Aorta (tissue), 5 donors: ENCODE measurements around the gene MED16. TPM values are rescaled to one million over a fixed set of nuclear protein-coding genes. Genes with fewer than 3 reads are reported as not detected.

ENCODE experiments used
- ATAC-seq: fragments of 200-7000 bp; cut with Tn5 transposase; one replicate; pipeline ENCODE4 v1.9.1; 2022; ENCODE audit warnings: moderate library complexity; ENCODE audit not compliant: low FRiP score
- DNase-seq, 2 donors: peaks; one replicate each; pipeline ENCODE4 v3.0.0-alpha.2; 2020
- H3K27ac ChIP-seq, 2 donors: one replicate each; pipeline ENCODE4 v1.5.1; 2013; ENCODE audit warnings: low read length in 2 of 2, mild to moderate bottlenecking in 2 of 2, moderate library complexity in 2 of 2, control low read depth in 1 of 2, inconsistent platforms in 1 of 2, low read depth in 1 of 2
- H3K27me3 ChIP-seq, 2 donors: one replicate each; pipeline ENCODE4 v1.6.1; 2013; ENCODE audit warnings: control low read depth in 1 of 2, low read length in 1 of 2, mild to moderate bottlenecking in 1 of 2, moderate library complexity in 1 of 2; ENCODE audit not compliant: insufficient read depth in 2 of 2, control insufficient read depth in 1 of 2
- H3K36me3 ChIP-seq, 2 donors: one replicate each; pipeline ENCODE4 v1.6.1; 2013; ENCODE audit warnings: control low read depth in 1 of 2, low read length in 1 of 2, mild to moderate bottlenecking in 1 of 2; ENCODE audit not compliant: insufficient read depth in 2 of 2, control insufficient read depth in 1 of 2
- H3K4me1 ChIP-seq, 2 donors: one replicate each; pipeline ENCODE4 v1.6.1; 2013; ENCODE audit warnings: low read length in 2 of 2, control low read depth in 1 of 2, mild to moderate bottlenecking in 1 of 2, moderate library complexity in 1 of 2; ENCODE audit not compliant: insufficient read depth in 2 of 2, control insufficient read depth in 1 of 2
- H3K4me3 ChIP-seq, 2 donors: one replicate each; pipeline ENCODE4 v1.5.1; 2013; ENCODE audit warnings: low read length in 2 of 2, control low read depth in 1 of 2, mild to moderate bottlenecking in 1 of 2
- H3K9me3 ChIP-seq: one replicate; pipeline ENCODE4 v1.6.1; 2013; ENCODE audit warnings: mild to moderate bottlenecking, low read length; ENCODE audit not compliant: control insufficient read depth
- WGBS, 2 donors: extraction: QIAGEN DNeasy Blood & Tissue Kit; methylation state at CpG; one replicate each; pipeline ENCODE4 v1.1.7; 2013; 5-methylcytosine and 5-hydroxymethylcytosine counted together
- intact Hi-C, 2 donors: fragments of 100-400 bp; cut with DNase I; formaldehyde crosslinking; loops; one replicate each; pipeline versions ENCODE4 v1.14.2 to v1.15.0; 2022
- polyA plus RNA-seq, 2 donors: library from polyadenylated mRNA; stranded (reverse); fragments of 200-250 nt; gene quantifications; one replicate each; pipeline ENCODE4 v1.2.3, GENCODE V29; 2013
- total RNA-seq, 2 donors: library from RNA; stranded (reverse); fragmentation: NEBNext Ultra II Directional; extraction: Animal tissue kit (Norgen Biotek cat#: 25700); gene quantifications; one replicate each; pipeline ENCODE4 v1.2.1, GENCODE V29; 2021
- donor health status: healthy with polysubstance abuse.
- donor health status: Bipolar disorder and iron deficiency.
- donor health status: DM: no; HTN: no; CAD: no.
- donor health status: DM: no; HTN: no; CAD: no.
- donor health status: DM: yes; HTN: yes; CAD: no.

Gene MED16
- total and polyA plus RNA-seq, 4 donors, result 22.9 to 165 (median 34.0) TPM

DNA sequence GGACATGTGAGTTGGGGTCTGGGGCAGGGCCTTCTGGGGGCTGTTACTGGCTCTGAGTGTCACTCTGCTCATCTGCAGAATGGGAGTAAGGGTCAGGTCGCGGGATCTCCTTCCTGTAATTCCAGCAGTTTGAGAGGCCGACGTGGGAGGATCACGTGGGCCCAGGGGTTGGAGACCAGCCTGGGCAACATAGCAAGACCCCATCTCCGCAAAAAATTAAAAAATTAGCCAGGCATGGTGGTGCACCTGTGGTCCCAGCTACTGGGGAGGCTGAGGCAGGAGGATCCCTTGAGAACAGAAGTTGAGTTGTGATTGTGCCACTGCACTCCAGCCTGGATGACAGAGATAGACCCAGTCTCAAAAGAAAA is 36.9 kb upstream of the MED16 start:
- peaks cover 0 to 1% of the 10 kb centered on the region in 2 donors for H3K4me1 ChIP-seq
- 96 to 98% methylated on average over 6 of the region's 6 CpGs for WGBS, 2 donors
- no peak for ATAC-seq

DNA sequence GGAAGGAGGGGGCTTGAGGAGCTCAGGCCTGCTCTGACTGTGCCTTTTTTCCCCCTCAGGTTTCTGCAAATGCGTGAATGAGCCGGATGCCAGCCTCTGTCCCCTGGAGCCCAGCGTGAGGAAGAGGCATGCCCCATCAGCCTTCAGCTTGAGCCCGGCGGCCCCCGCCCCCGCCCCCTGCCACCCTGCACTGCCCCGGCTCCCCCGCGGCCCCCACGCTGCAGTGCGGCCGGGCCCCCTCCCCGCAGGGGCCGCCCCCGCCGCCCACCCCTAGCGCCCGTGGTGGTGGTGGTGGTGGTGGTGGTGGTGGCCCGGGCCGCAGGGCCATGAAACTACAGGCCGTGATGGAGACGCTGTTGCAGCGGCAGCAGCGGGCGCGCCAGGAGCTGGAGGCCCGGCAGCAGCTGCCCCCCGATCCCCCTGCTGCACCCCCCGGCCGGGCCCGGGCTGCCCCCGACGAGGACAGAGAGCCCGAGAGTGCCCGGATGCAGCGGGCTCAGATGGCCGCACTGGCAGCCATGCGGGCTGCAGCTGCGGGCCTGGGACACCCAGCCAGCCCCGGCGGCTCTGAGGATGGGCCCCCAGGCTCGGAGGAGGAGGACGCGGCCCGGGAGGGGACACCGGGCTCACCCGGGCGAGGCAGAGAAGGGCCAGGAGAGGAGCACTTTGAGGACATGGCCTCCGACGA is 36.4 kb upstream of the MED16 start:
- no peaks in the 10 kb centered on the region for H3K27me3 ChIP-seq
- 96% methylated on average over 43 to 51 of the region's 51 CpGs for WGBS, 2 donors
- ATAC-seq (no peak), DNase-seq (no peak)
- no peaks in the 10 kb centered on the region for H3K4me1 ChIP-seq
- intact Hi-C loops, result loop anchor here in 1 of 2 donors (10.0 kb wide), 1 partner anchor 265 kb away; the partner anchor contains the start of gene RNF126
- H3K36me3 ChIP-seq, result no peaks in the 10 kb centered on the region
- no peaks in the 10 kb centered on the region for H3K9me3 ChIP-seq
- H3K4me3 ChIP-seq, result no peak overlapping the region
- no peak overlapping the region for H3K27ac ChIP-seq

More for the DNA sequence above, 36.9 kb upstream of the MED16 start:
- DNase-seq, result no peak
- intact Hi-C loops, result loop anchor here in 1 of 2 donors (10.0 kb wide), 1 partner anchor 265 kb away; the partner anchor contains the start of gene RNF126
- Histone ChIP-seq H3K27ac (no peak overlapping the region), H3K4me3 (no peak overlapping the region), H3K36me3 (no peaks in the 10 kb centered on the region), H3K27me3 (no peaks in the 10 kb centered on the region), H3K9me3 (no peaks in the 10 kb centered on the region)

DNA sequence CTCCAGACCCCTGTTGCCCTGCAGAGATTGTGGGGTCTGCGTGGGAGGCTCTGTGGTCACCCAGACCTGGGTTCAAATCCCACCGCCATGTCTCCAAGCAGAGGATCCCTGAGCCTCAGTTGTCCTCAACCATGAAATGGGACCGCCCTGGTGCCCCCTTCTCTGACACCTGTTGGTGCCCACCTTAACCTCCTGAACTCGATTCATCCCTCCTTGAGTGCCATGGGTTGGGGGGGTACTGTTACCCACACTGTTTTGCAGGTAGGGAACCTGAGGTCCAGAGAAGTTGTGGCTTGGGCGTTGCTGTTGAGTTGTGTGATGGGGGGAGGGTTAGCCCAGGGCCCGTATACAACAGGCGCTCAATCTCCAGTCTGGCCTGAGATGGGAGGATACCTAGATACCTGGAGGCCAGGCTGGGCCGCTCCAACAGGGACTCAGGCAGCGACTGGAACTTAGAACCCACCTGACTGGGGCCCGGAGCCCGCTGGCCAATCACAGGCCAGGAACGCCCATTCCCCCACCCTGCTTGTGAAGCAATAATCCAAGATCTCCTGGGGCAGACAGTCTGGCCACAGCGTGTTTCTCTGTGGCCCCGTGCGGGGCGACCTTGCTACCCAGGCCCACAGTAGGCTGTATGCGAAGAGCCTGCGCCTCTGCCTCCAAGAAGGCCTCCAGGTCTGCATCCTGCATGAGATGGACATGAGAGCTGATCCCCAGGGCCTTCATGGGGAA is 35.6 kb upstream of the MED16 start:
- Histone ChIP-seq H3K27ac (no peak overlapping the region), H3K4me3 (no peak overlapping the region), H3K27me3 (no peaks in the 10 kb centered on the region), H3K9me3 (no peaks in the 10 kb centered on the region), H3K4me1 (no peaks in the 10 kb centered on the region), H3K36me3 (no peaks in the 10 kb centered on the region)
- 93 to 94% methylated on average over 18 of the region's 18 CpGs for WGBS, 2 donors
- intact Hi-C loops, result loop anchor here in 1 of 2 donors (10.0 kb wide), 1 partner anchor 264 kb away; the partner anchor contains the start of gene RNF126
- DNase-seq, result no peak
- no peak for ATAC-seq

GRCh38 chr19:927780-928401 is 34.9 kb upstream of the MED16 start:
- no peak overlapping the region for H3K27ac ChIP-seq

GRCh38 chr19:927351-927779 is 34.4 kb upstream of the MED16 start:
- no peaks in the 10 kb centered on the region for H3K4me1 ChIP-seq
- no peaks in the 10 kb centered on the region for H3K36me3 ChIP-seq
- H3K27ac ChIP-seq, result no peak overlapping the region
- H3K27me3 ChIP-seq, result no peaks in the 10 kb centered on the region
- whole genome bisulfite sequencing, 2 donors, result 28% methylated on average over 12 to 15 of the region's 15 CpGs
- no peak overlapping the region for H3K4me3 ChIP-seq
- no peak for ATAC-seq
- no peaks in the 10 kb centered on the region for H3K9me3 ChIP-seq
- intact Hi-C loops, result loop anchor here in 1 of 2 donors (10.0 kb wide), 1 partner anchor 263 kb away; the partner anchor contains the start of gene RNF126
- DNase-seq, result peak in 1 of 2 donors; percentile 60

More at GRCh38 chr19:927780-928401, 34.9 kb upstream of the MED16 start:
- Histone ChIP-seq H3K4me1 (no peaks in the 10 kb centered on the region), H3K27me3 (no peaks in the 10 kb centered on the region), H3K36me3 (no peaks in the 10 kb centered on the region), H3K4me3 (no peak overlapping the region), H3K9me3 (no peaks in the 10 kb centered on the region)
- WGBS, 2 donors, result 89 to 93% methylated on average over 11 to 12 of the region's 12 CpGs
- intact Hi-C loops, result loop anchor here in 1 of 2 donors (10.0 kb wide), 1 partner anchor 263 kb away; the partner anchor contains the start of gene RNF126
- no peak for ATAC-seq
- peak in 1 of 2 donors; percentile 45 for DNase-seq

GRCh38 chr19:926589-927350 is 33.8 kb upstream of the MED16 start:
- H3K36me3 ChIP-seq, result no peaks in the 10 kb centered on the region
- H3K9me3 ChIP-seq, result no peaks in the 10 kb centered on the region
- peak; percentile 82 to 90 for DNase-seq
- WGBS, 2 donors, result 1 to 2% methylated on average over 44 to 52 of the region's 52 CpGs
- intact Hi-C loops, result loop anchor here in 1 of 2 donors (10.0 kb wide), 1 partner anchor 262 kb away; the partner anchor contains the start of gene RNF126
- no peaks in the 10 kb centered on the region for H3K27me3 ChIP-seq
- no peak for ATAC-seq
- H3K4me1 ChIP-seq, result no peaks in the 10 kb centered on the region
- no peak overlapping the region for H3K27ac ChIP-seq
- H3K4me3 ChIP-seq, result peak overlapping the region; percentile 77 to 90

GRCh38 chr19:926323-926588 is 33.3 kb upstream of the MED16 start:
- intact Hi-C loops, result loop anchor here in 1 of 2 donors (10.0 kb wide), 1 partner anchor 261 kb away; the partner anchor contains the start of gene RNF126
- Histone ChIP-seq H3K27ac (no peak overlapping the region), H3K4me3 (peak overlapping the region; percentile 77 to 90), H3K36me3 (no peaks in the 10 kb centered on the region), H3K4me1 (no peaks in the 10 kb centered on the region), H3K27me3 (no peaks in the 10 kb centered on the region), H3K9me3 (no peaks in the 10 kb centered on the region)
- WGBS, 2 donors, result 0% methylated on average over 14 to 21 of the region's 21 CpGs
- DNase-seq (no peak), ATAC-seq (no peak)
